Right renal pelvis (tissue), 4 donors: ENCODE results near the gene ABCB11. TPM values are rescaled to one million over a fixed set of nuclear protein-coding genes. Genes with fewer than 3 reads are reported as not detected.
A peak's percentile ranks its signal among the peaks of the same experiment; 100 is the strongest.

ENCODE experiments used
- DNase-seq, 4 donors: peaks; one replicate each; pipeline ENCODE4 v3.0.0-alpha.2; 2013; ENCODE audit warnings: low read depth in 4 of 4, low spot score in 3 of 4, missing footprints in 1 of 4
- polyA plus RNA-seq, 4 donors: library from polyadenylated mRNA; unstranded; fragments of 120-200 nt; gene quantifications; one replicate each; pipeline ENCODE4 v1.2.1, GENCODE V29; 2013; ENCODE audit not compliant: insufficient read length in 4 of 4

The ABCB11 gene
- polyA plus RNA-seq, 4 donors: 0.01 to 0.13 TPM; not detected in 2

DNA sequence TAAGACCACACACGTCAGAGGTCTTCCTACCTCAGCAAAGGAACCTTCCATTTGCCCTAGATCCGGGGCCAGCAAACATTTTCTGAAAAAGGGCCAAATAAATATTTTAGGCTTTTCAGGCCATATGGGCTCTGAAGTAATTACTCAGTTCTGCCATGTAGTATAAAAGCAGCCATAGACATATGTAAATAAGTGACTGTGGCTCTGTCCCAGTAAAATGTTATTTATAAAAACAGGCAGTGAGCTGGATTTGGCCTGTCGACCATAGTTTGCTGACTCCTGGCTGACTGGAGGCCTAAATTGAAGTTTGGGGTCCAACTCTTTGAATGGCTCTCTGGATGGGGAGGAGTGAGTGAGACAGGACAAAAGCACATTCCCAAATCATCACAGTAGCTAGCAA lies 49.5 kb downstream of the ABCB11 start:
- DNase-seq: no peak

GRCh38 chr2:168978461-168978861 lies 52.7 kb downstream of the ABCB11 start:
- no peak for DNase-seq

DNA sequence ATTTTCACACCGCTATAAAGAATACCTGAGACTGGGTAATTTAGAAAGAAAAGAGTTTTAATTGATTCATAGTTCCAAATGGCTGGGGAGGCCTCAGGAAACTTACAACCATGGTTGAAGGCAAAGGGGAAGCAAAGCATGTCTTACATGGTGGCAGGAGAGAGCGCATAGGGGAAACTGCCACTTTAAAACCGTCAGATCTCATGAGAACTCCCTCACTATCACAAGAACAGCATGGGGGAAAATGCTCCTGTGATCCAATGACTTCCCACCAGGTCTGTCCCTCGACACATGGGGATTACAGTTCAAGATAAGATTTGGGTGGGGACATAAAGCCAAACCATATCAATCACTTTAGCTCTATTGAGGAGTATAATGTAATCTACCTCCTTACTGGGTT lies 53.5 kb downstream of the ABCB11 start:
- DNase-seq: no peak

DNA sequence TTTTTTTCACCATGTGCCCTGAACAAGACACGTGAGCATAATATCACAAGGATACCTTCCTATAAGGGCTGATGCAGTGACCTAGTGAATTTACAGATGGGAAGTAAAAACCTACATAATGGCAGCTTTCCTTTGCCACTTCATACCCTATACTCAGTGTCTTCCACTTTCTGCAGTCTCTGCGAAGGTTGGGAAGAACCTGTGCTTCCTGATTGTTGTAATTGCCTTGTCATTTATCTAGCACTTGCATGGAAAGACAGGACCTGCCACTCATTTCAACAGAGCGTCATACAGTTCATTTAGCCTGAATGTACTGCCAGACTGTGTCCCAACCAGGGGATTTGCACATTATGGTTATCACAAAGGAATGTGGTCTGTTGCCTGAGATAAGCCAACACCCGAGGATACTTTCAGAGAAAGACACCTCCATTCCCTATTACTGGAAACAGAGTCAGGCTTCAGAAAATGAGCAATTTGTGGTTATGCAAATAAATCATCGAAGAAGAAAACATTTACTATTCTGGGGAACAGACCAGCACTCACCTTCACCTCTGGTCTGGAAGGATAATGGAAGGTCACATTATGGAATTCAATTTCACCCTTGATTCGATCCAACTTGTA lies 55.0 kb downstream of the ABCB11 start:
- no peak for DNase-seq

GRCh38 chr2:168974428-168974827 lies 56.7 kb downstream of the ABCB11 start:
- DNase-seq: no peak

- no peak for DNase-seq
Observed at GRCh38 chr2:168971261-168971660, 59.9 kb downstream of the ABCB11 start.

DNA sequence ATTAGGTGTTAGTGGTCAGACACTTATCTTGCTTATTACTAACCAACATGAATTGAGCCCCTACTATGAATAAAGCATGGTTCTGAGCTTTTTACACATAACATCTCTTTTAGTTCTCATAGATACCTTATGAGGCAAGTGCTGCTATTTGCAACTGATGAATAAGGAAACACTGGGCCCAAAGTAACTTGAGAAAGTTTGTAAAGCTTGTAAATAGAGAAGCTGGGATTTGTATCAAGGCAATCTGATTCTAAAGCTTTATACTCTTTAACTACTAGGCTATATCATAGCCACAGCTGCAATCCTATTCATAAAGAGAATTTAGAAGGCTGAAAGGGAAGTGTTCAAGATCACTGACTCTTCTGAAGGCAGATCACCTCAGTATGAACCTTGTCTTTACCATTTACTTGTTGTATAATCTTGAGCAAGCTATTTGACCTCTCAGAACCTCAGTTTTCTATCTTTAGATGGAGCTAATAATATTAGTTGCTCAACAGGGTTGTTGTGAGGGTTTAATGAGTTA lies 60.4 kb downstream of the ABCB11 start:
- DNase-seq: no peak

- DNase-seq: no peak
Observed at GRCh38 chr2:168969865-168970264, 61.3 kb downstream of the ABCB11 start.

- DNase-seq: no peak
Observed at GRCh38 chr2:168968342-168968741, 62.8 kb downstream of the ABCB11 start.

- DNase-seq: no peak
Observed at GRCh38 chr2:168964251-168964807, 66.8 kb downstream of the ABCB11 start.

GRCh38 chr2:168962636-168963035 lies 68.5 kb downstream of the ABCB11 start:
- no peak for DNase-seq

DNA sequence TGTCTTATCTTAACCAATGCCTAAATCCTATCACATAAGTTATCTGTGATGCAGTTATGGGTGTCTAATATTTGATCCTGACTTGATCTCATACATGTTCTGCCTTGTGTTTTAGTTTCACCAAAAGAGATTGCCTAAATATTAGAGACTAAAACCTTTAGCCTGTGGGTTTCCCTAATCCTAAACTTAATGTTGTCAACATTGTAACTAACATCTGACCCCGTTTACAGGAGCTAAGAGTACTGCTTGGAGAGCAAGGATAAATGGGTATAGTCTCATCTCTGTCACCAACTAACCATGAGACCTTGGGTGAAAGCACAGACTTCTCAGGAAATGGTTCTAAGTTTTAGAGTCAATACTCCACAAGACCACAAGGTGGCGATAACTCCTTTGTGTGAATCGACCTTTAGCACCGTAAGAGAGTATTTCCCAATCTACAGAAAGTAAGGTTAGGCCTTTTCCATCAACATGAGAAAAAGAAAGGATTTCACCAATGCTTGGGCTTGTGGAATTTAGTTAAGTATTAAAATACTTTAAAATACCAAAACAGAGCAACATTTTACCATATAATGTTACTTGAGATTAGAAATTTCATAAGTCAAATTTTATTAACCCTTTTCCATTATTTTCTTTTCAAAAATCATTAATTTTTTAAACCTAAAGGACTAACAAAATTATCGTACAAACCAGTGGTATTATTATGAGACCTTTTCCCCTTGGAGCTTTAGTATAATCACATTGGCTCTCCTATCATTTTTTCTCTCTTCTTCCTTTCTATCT lies 69.5 kb downstream of the ABCB11 start:
- DNase-seq: peak in 2 of 4 donors; percentile 33 to 41

DNA sequence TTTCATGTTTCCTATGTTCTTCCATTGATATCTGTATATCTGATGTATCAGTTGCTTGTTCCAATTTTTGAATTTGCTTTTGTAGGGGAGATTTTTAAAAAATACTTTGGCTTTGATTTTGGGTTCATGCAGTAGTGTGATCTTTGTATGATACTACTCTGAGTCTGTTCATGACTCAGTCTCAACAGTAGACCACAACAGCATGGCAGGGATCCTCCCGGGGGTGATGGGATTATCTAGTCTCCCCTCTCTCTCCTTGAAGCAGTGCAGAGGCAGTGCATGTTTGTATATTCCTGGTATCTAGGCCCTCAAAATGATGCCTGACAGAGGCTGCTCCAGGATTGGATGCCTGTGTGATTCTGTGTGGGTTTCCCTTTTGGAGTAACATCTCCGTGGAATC lies 74.7 kb downstream of the ABCB11 start:
- no peak for DNase-seq

GRCh38 chr2:168955321-168955720 lies 75.8 kb downstream of the ABCB11 start:
- no peak for DNase-seq

DNA sequence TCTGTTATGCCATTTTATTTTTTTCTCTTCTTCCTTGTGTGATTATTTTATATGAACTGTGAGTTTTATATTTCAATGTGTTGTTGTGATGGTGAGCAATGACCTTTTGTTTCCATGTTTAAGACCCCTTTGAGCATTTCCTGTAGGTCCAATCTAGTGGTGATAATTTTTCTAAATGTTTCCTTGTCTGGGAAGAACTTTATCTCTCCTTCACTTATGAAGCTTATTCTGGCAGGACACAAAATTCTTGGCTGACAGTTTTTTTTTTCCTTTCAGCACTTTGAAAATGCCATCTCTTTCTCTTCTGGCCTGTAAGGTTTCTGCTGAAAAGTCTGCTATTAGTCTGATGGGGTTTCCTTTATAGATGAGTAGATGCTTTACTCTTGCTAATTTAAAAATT lies 76.9 kb downstream of the ABCB11 start:
- no peak for DNase-seq

DNA sequence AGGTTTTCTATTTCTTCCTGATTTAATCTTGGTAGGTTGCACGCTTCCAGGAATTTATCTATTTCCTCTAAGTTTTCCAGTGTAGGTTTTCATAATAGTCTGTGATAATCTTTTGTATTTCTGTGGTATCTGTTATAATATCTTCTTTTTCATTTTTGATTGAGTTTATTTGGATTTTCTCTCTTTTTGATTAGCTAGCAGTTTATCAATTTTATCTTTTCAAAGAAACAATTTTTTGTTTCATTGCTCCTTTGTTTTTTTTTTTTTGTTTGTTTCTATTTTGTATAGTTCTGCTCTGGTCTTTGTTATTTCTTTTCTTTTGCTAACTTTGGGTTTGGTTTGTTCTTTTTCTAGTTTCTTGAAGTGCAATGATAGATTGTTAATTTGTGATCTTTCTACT lies 78.7 kb downstream of the ABCB11 start:
- DNase-seq: no peak

- DNase-seq: no peak
Observed at GRCh38 chr2:168951871-168952270, 79.3 kb downstream of the ABCB11 start.

GRCh38 chr2:168949324-168949723 lies 81.8 kb downstream of the ABCB11 start:
- DNase-seq: no peak

DNA sequence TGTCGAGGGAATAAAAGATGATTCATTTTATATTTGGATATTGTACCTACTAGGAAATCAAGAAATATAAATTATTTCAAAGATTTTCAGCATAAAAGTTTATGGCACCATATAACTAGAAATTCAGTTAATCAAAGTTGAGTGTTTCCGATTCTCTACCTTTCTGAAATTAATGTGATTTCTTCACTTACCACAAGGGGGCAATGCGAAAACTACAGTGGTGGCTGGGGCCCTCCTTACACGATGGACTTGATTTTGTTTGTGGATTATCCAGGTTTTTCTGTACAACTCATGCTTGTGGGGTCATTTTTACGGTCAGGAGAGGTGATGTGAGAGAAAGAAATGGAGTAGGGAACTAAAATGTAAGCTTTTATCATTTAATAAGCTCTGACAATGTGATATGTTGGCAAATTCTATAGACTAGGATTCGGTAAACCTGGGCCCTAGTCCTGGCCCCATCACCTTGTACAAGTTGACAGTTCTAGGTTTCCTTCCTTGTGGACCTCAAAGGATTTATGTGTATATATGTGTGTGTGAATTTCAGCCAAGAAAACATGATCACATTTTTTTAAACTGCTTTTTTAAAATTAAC lies 82.4 kb downstream of the ABCB11 start:
- DNase-seq: no peak

- no peak for DNase-seq
Observed at GRCh38 chr2:168945508-168945907, 85.6 kb downstream of the ABCB11 start.

- no peak for DNase-seq
Observed at GRCh38 chr2:168944065-168944464, 87.1 kb downstream of the ABCB11 start.
